Prostate gland (tissue), 2 donors: ENCODE data around the gene ZNF385B.

Source experiments
- CTCF ChIP-seq, 4 experiments: fragments of 200-600 bp in 2 of 4; fragments of 450-650 bp in 2 of 4; sonication (generic) in 2 of 4; IDR thresholded peaks; 1 replicate in 3 of 4; 2 replicates in 1 of 4; pipeline ENCODE4 v1.5.1; 2016 to 2019; ENCODE audit warnings: antibody characterized with exemption in 4 of 4, mild to moderate bottlenecking in 2 of 4, moderate library complexity in 2 of 4
- POLR2AphosphoS5 ChIP-seq: sonication (generic); formaldehyde crosslinking; IDR thresholded peaks from one replicate; pipeline ENCODE4 v1.6.1; 2017; ENCODE audit warnings: antibody characterized with exemption

GRCh38 chr2:179613299-179613651 is 248.1 kb downstream of the ZNF385B start:
- TF ChIP-seq CTCF (IDR thresholded peaks at IDR 0.05) (no peak), POLR2AphosphoS5 (no peak)
